Transverse colon (tissue), 3 donors: ENCODE data around the gene EARS2.

Source experiments
- EP300 ChIP-seq: sonication (generic); formaldehyde crosslinking; IDR thresholded peaks from one replicate; pipeline ENCODE4 v1.6.1; 2017; ENCODE audit warnings: antibody characterized with exemption, low read depth
- TF ChIP-seq, protein P1 (sequence below), 5 experiments: fragments of 200-600 bp in 3 of 5; fragments of 450-650 bp in 2 of 5; sonication (generic) in 3 of 5; IDR thresholded peaks; 1 replicate in 2 of 5; 2 replicates in 3 of 5; pipeline ENCODE4 v1.5.1; 2016 to 2017; ENCODE audit warnings: antibody characterized with exemption in 5 of 5, inconsistent platforms in 3 of 5, mild to moderate bottlenecking in 2 of 5, moderate library complexity in 1 of 5

DNA sequence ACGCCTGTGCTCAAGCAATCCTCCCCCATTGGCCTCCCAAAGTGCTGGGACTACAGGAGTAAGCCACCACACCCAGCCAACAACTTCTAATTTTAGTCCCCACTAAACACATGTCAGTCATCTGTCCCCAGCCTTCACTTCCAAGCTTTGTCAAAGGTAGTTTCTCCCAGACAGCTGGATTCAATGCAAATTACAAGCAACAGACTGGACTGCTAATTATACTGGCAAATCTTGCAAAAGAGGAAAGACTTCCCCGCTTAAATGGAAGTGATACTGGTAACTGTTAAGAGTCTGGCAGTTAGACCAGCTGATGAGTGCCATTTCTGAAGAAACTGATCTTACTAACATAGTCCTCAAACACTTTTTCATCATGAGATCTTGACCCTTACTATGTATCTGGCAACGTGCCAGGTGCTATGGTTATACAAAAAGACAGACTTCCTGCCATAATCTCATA is 38.7 kb downstream of the EARS2 start:
- TF ChIP-seq, protein P1, sequence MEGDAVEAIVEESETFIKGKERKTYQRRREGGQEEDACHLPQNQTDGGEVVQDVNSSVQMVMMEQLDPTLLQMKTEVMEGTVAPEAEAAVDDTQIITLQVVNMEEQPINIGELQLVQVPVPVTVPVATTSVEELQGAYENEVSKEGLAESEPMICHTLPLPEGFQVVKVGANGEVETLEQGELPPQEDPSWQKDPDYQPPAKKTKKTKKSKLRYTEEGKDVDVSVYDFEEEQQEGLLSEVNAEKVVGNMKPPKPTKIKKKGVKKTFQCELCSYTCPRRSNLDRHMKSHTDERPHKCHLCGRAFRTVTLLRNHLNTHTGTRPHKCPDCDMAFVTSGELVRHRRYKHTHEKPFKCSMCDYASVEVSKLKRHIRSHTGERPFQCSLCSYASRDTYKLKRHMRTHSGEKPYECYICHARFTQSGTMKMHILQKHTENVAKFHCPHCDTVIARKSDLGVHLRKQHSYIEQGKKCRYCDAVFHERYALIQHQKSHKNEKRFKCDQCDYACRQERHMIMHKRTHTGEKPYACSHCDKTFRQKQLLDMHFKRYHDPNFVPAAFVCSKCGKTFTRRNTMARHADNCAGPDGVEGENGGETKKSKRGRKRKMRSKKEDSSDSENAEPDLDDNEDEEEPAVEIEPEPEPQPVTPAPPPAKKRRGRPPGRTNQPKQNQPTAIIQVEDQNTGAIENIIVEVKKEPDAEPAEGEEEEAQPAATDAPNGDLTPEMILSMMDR (IDR thresholded peaks at IDR 0.05), result no peak
- no peak for TF ChIP-seq EP300
